ENCODE measurements around the gene VDAC1.

The VDAC1 gene

GRCh38 chr5:134000696-134001453 is 3.9 kb downstream of the VDAC1 start:
- Histone ChIP-seq H3K9ac (ENCODE audit: low read depth, low read length) (no peak overlapping the region), H3K4me3 (ENCODE audit: low read length) (no peak overlapping the region), H3K9me3 (replicated peaks; ENCODE audit: low read length) (no peaks in the 10 kb centered on the region), H3K4me2 (ENCODE audit: low read length) (peak overlapping the region; percentile 38), H3K4me1 (ENCODE audit: control insufficient read depth, insufficient read depth, low read length) (peaks cover 48% of the 10 kb centered on the region), H3K36me3 (ENCODE audit: insufficient read depth, low read length) (peaks cover 14% of the 10 kb centered on the region), H3K27me3 (ENCODE audit: control insufficient read depth, insufficient read depth, low read length) (no peaks in the 10 kb centered on the region)

- Histone ChIP-seq H3K4me3 (ENCODE audit: low read length) (no peak overlapping the region), H3K4me2 (ENCODE audit: low read length) (peak overlapping the region; percentile 38), H3K9ac (ENCODE audit: low read depth, low read length) (no peak overlapping the region), H3K27me3 (ENCODE audit: control insufficient read depth, insufficient read depth, low read length) (no peaks in the 10 kb centered on the region), H3K4me1 (ENCODE audit: control insufficient read depth, insufficient read depth, low read length) (peaks cover 51% of the 10 kb centered on the region), H3K36me3 (ENCODE audit: insufficient read depth, low read length) (peaks cover 14% of the 10 kb centered on the region), H3K9me3 (replicated peaks; ENCODE audit: low read length) (no peaks in the 10 kb centered on the region)
Measured at GRCh38 chr5:134000091-134000511, 4.7 kb downstream of the VDAC1 start.

GRCh38 chr5:133998807-133999206 is 6.0 kb downstream of the VDAC1 start:
- H3K4me3 ChIP-seq (ENCODE audit: low read length), result no peak overlapping the region
- no peaks in the 10 kb centered on the region for H3K9me3 ChIP-seq (replicated peaks; ENCODE audit: low read length)
- no peak overlapping the region for H3K4me2 ChIP-seq (ENCODE audit: low read length)
- H3K9ac ChIP-seq (ENCODE audit: low read depth, low read length), result no peak overlapping the region
- no peaks in the 10 kb centered on the region for H3K27me3 ChIP-seq (ENCODE audit: control insufficient read depth, insufficient read depth, low read length)
- peaks cover 14% of the 10 kb centered on the region for H3K36me3 ChIP-seq (ENCODE audit: insufficient read depth, low read length)
- peaks cover 63% of the 10 kb centered on the region for H3K4me1 ChIP-seq (ENCODE audit: control insufficient read depth, insufficient read depth, low read length)

GRCh38 chr5:133998042-133998441 is 6.7 kb downstream of the VDAC1 start:
- peaks cover 68% of the 10 kb centered on the region for H3K4me1 ChIP-seq (ENCODE audit: control insufficient read depth, insufficient read depth, low read length)

GRCh38 chr5:133996683-133997252 is 8.0 kb downstream of the VDAC1 start:
- no peak overlapping the region for H3K4me2 ChIP-seq (ENCODE audit: low read length)
- H3K4me1 ChIP-seq (ENCODE audit: control insufficient read depth, insufficient read depth, low read length), result peaks cover 64% of the 10 kb centered on the region
- H3K9ac ChIP-seq (ENCODE audit: low read depth, low read length), result no peak overlapping the region
- H3K9me3 ChIP-seq (replicated peaks; ENCODE audit: low read length), result no peaks in the 10 kb centered on the region
- no peak overlapping the region for H3K4me3 ChIP-seq (ENCODE audit: low read length)
- H3K27me3 ChIP-seq (ENCODE audit: control insufficient read depth, insufficient read depth, low read length), result no peaks in the 10 kb centered on the region
- peaks cover 8% of the 10 kb centered on the region for H3K36me3 ChIP-seq (ENCODE audit: insufficient read depth, low read length)

More at GRCh38 chr5:133998042-133998441, 6.7 kb downstream of the VDAC1 start:
- no peak overlapping the region for H3K9ac ChIP-seq (ENCODE audit: low read depth, low read length)
- no peak overlapping the region for H3K4me3 ChIP-seq (ENCODE audit: low read length)
- H3K4me2 ChIP-seq (ENCODE audit: low read length), result no peak overlapping the region
- no peaks in the 10 kb centered on the region for H3K9me3 ChIP-seq (replicated peaks; ENCODE audit: low read length)
- H3K27me3 ChIP-seq (ENCODE audit: control insufficient read depth, insufficient read depth, low read length), result no peaks in the 10 kb centered on the region
- H3K36me3 ChIP-seq (ENCODE audit: insufficient read depth, low read length), result peaks cover 14% of the 10 kb centered on the region

- no peak overlapping the region for H3K9ac ChIP-seq (ENCODE audit: low read depth, low read length)
Measured at GRCh38 chr5:133995883-133996563, 8.8 kb downstream of the VDAC1 start.

GRCh38 chr5:133995341-133995740 is 9.4 kb downstream of the VDAC1 start:
- Histone ChIP-seq H3K9ac (ENCODE audit: low read depth, low read length) (no peak overlapping the region), H3K27me3 (ENCODE audit: control insufficient read depth, insufficient read depth, low read length) (no peaks in the 10 kb centered on the region), H3K4me1 (ENCODE audit: control insufficient read depth, insufficient read depth, low read length) (peaks cover 60% of the 10 kb centered on the region), H3K36me3 (ENCODE audit: insufficient read depth, low read length) (peaks cover 14% of the 10 kb centered on the region), H3K4me2 (ENCODE audit: low read length) (peak overlapping the region; percentile 52), H3K4me3 (ENCODE audit: low read length) (no peak overlapping the region), H3K9me3 (replicated peaks; ENCODE audit: low read length) (no peaks in the 10 kb centered on the region)

More at GRCh38 chr5:133995883-133996563, 8.8 kb downstream of the VDAC1 start:
- Histone ChIP-seq H3K4me1 (ENCODE audit: control insufficient read depth, insufficient read depth, low read length) (peaks cover 63% of the 10 kb centered on the region), H3K27me3 (ENCODE audit: control insufficient read depth, insufficient read depth, low read length) (no peaks in the 10 kb centered on the region), H3K36me3 (ENCODE audit: insufficient read depth, low read length) (peaks cover 10% of the 10 kb centered on the region), H3K4me2 (ENCODE audit: low read length) (peak overlapping the region; percentile 52), H3K4me3 (ENCODE audit: low read length) (no peak overlapping the region), H3K9me3 (replicated peaks; ENCODE audit: low read length) (no peaks in the 10 kb centered on the region)

- Histone ChIP-seq H3K4me1 (ENCODE audit: control insufficient read depth, insufficient read depth, low read length) (peaks cover 56% of the 10 kb centered on the region), H3K36me3 (ENCODE audit: insufficient read depth, low read length) (peaks cover 18% of the 10 kb centered on the region), H3K9me3 (replicated peaks; ENCODE audit: low read length) (no peaks in the 10 kb centered on the region), H3K9ac (ENCODE audit: low read depth, low read length) (no peak overlapping the region), H3K4me3 (ENCODE audit: low read length) (no peak overlapping the region), H3K27me3 (ENCODE audit: control insufficient read depth, insufficient read depth, low read length) (no peaks in the 10 kb centered on the region), H3K4me2 (ENCODE audit: low read length) (peak overlapping the region; percentile 52)
Measured at GRCh38 chr5:133994990-133995333, 9.8 kb downstream of the VDAC1 start.

GRCh38 chr5:133994297-133994989 is 10.3 kb downstream of the VDAC1 start:
- Histone ChIP-seq H3K27me3 (ENCODE audit: control insufficient read depth, insufficient read depth, low read length) (no peaks in the 10 kb centered on the region), H3K9ac (ENCODE audit: low read depth, low read length) (no peak overlapping the region), H3K4me2 (ENCODE audit: low read length) (peak overlapping the region; percentile 52), H3K9me3 (replicated peaks; ENCODE audit: low read length) (no peaks in the 10 kb centered on the region), H3K36me3 (ENCODE audit: insufficient read depth, low read length) (peaks cover 20% of the 10 kb centered on the region), H3K4me3 (ENCODE audit: low read length) (no peak overlapping the region), H3K4me1 (ENCODE audit: control insufficient read depth, insufficient read depth, low read length) (peaks cover 51% of the 10 kb centered on the region)

- H3K4me3 ChIP-seq (ENCODE audit: low read length), result no peak overlapping the region
- no peaks in the 10 kb centered on the region for H3K9me3 ChIP-seq (replicated peaks; ENCODE audit: low read length)
- H3K4me2 ChIP-seq (ENCODE audit: low read length), result peak overlapping the region; percentile 53
- H3K4me1 ChIP-seq (ENCODE audit: control insufficient read depth, insufficient read depth, low read length), result peaks cover 48% of the 10 kb centered on the region
- H3K36me3 ChIP-seq (ENCODE audit: insufficient read depth, low read length), result peaks cover 28% of the 10 kb centered on the region
- H3K27me3 ChIP-seq (ENCODE audit: control insufficient read depth, insufficient read depth, low read length), result no peaks in the 10 kb centered on the region
- no peak overlapping the region for H3K9ac ChIP-seq (ENCODE audit: low read depth, low read length)
Measured at GRCh38 chr5:133993185-133993936, 11.4 kb downstream of the VDAC1 start.

Measured in skeletal muscle satellite cell (primary cell).